Measurements from ENCODE around the gene GRPEL1.

DNA sequence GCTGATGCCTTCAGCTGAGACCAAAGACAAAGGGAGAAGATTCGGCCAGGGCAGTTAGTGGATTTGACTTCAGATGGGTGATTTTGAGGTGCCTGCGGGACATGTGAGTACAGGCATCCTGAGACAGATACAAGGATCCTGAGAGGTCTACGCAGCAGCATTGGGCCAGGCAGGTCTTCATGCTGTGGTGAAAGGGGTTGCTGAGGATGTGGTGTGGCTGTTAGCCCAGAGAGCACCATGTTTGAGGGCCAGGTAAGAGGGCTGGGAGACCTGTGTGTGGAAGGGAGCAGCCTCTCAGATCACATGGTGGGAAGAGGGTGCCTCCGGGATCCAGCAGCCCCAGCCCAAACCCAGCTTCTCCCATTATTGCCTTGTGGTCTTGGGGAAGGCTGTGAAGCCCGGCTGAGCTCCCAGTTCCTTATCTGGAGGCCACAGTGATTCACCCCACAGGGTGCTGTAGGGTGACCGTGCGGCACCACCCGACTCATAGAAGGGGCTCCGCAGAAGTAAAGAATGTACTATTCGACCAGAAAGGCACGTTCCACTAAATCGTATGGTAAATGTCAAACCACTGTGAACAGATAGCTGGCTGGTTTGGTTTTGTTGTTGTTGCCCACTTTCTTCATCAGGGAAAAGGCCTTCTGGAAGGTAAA, 52.4 kb downstream of the GRPEL1 start:
- TF ChIP-seq, protein P1, sequence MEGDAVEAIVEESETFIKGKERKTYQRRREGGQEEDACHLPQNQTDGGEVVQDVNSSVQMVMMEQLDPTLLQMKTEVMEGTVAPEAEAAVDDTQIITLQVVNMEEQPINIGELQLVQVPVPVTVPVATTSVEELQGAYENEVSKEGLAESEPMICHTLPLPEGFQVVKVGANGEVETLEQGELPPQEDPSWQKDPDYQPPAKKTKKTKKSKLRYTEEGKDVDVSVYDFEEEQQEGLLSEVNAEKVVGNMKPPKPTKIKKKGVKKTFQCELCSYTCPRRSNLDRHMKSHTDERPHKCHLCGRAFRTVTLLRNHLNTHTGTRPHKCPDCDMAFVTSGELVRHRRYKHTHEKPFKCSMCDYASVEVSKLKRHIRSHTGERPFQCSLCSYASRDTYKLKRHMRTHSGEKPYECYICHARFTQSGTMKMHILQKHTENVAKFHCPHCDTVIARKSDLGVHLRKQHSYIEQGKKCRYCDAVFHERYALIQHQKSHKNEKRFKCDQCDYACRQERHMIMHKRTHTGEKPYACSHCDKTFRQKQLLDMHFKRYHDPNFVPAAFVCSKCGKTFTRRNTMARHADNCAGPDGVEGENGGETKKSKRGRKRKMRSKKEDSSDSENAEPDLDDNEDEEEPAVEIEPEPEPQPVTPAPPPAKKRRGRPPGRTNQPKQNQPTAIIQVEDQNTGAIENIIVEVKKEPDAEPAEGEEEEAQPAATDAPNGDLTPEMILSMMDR (conservative IDR thresholded peaks at IDR 0.05; ENCODE audit: low read depth in 2 of 2): no peak
- TF ChIP-seq STAT1 (IDR thresholded peaks at IDR 0.05; ENCODE audit: unreplicated experiment) (no peak), EZH2 (IDR thresholded peaks at IDR 0.05; ENCODE audit: low read depth, unreplicated experiment) (no peak), POLR2AphosphoS5 (IDR thresholded peaks at IDR 0.05; ENCODE audit: low read depth) (no peak), JUNB (IDR thresholded peaks at IDR 0.05; ENCODE audit: unreplicated experiment) (no peak), CREB1 (CRISPR knock-in tag; IDR thresholded peaks at IDR 0.05; ENCODE audit: low read depth) (no peak), ZNF114 (CRISPR knock-in tag; IDR thresholded peaks at IDR 0.05) (no peak), EZH2phosphoT487 (IDR thresholded peaks at IDR 0.05; ENCODE audit: unreplicated experiment) (no peak)
- TF ChIP-seq, protein P2, sequence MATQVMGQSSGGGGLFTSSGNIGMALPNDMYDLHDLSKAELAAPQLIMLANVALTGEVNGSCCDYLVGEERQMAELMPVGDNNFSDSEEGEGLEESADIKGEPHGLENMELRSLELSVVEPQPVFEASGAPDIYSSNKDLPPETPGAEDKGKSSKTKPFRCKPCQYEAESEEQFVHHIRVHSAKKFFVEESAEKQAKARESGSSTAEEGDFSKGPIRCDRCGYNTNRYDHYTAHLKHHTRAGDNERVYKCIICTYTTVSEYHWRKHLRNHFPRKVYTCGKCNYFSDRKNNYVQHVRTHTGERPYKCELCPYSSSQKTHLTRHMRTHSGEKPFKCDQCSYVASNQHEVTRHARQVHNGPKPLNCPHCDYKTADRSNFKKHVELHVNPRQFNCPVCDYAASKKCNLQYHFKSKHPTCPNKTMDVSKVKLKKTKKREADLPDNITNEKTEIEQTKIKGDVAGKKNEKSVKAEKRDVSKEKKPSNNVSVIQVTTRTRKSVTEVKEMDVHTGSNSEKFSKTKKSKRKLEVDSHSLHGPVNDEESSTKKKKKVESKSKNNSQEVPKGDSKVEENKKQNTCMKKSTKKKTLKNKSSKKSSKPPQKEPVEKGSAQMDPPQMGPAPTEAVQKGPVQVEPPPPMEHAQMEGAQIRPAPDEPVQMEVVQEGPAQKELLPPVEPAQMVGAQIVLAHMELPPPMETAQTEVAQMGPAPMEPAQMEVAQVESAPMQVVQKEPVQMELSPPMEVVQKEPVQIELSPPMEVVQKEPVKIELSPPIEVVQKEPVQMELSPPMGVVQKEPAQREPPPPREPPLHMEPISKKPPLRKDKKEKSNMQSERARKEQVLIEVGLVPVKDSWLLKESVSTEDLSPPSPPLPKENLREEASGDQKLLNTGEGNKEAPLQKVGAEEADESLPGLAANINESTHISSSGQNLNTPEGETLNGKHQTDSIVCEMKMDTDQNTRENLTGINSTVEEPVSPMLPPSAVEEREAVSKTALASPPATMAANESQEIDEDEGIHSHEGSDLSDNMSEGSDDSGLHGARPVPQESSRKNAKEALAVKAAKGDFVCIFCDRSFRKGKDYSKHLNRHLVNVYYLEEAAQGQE (IDR thresholded peaks at IDR 0.05; ENCODE audit: unreplicated experiment): no peak
- TF ChIP-seq, protein P3, sequence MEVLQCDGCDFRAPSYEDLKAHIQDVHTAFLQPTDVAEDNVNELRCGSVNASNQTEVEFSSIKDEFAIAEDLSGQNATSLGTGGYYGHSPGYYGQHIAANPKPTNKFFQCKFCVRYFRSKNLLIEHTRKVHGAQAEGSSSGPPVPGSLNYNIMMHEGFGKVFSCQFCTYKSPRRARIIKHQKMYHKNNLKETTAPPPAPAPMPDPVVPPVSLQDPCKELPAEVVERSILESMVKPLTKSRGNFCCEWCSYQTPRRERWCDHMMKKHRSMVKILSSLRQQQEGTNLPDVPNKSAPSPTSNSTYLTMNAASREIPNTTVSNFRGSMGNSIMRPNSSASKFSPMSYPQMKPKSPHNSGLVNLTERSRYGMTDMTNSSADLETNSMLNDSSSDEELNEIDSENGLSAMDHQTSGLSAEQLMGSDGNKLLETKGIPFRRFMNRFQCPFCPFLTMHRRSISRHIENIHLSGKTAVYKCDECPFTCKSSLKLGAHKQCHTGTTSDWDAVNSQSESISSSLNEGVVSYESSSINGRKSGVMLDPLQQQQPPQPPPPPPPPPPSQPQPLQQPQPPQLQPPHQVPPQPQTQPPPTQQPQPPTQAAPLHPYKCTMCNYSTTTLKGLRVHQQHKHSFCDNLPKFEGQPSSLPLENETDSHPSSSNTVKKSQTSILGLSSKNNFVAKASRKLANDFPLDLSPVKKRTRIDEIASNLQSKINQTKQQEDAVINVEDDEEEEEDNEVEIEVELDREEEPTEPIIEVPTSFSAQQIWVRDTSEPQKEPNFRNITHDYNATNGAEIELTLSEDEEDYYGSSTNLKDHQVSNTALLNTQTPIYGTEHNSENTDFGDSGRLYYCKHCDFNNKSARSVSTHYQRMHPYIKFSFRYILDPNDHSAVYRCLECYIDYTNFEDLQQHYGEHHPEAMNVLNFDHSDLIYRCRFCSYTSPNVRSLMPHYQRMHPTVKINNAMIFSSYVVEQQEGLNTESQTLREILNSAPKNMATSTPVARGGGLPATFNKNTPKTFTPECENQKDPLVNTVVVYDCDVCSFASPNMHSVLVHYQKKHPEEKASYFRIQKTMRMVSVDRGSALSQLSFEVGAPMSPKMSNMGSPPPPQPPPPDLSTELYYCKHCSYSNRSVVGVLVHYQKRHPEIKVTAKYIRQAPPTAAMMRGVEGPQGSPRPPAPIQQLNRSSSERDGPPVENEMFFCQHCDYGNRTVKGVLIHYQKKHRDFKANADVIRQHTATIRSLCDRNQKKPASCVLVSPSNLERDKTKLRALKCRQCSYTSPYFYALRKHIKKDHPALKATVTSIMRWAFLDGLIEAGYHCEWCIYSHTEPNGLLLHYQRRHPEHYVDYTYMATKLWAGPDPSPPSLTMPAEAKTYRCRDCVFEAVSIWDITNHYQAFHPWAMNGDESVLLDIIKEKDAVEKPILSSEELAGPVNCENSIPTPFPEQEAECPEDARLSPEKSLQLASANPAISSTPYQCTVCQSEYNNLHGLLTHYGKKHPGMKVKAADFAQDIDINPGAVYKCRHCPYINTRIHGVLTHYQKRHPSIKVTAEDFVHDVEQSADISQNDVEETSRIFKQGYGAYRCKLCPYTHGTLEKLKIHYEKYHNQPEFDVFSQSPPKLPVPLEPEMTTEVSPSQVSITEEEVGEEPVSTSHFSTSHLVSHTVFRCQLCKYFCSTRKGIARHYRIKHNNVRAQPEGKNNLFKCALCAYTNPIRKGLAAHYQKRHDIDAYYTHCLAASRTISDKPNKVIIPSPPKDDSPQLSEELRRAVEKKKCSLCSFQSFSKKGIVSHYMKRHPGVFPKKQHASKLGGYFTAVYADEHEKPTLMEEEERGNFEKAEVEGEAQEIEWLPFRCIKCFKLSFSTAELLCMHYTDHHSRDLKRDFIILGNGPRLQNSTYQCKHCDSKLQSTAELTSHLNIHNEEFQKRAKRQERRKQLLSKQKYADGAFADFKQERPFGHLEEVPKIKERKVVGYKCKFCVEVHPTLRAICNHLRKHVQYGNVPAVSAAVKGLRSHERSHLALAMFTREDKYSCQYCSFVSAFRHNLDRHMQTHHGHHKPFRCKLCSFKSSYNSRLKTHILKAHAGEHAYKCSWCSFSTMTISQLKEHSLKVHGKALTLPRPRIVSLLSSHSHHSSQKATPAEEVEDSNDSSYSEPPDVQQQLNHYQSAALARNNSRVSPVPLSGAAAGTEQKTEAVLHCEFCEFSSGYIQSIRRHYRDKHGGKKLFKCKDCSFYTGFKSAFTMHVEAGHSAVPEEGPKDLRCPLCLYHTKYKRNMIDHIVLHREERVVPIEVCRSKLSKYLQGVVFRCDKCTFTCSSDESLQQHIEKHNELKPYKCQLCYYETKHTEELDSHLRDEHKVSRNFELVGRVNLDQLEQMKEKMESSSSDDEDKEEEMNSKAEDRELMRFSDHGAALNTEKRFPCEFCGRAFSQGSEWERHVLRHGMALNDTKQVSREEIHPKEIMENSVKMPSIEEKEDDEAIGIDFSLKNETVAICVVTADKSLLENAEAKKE (CRISPR knock-in tag; IDR thresholded peaks at IDR 0.05): no peak
- TF ChIP-seq, protein P4, sequence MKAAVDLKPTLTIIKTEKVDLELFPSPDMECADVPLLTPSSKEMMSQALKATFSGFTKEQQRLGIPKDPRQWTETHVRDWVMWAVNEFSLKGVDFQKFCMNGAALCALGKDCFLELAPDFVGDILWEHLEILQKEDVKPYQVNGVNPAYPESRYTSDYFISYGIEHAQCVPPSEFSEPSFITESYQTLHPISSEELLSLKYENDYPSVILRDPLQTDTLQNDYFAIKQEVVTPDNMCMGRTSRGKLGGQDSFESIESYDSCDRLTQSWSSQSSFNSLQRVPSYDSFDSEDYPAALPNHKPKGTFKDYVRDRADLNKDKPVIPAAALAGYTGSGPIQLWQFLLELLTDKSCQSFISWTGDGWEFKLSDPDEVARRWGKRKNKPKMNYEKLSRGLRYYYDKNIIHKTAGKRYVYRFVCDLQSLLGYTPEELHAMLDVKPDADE (IDR thresholded peaks at IDR 0.05): no peak
